ENCODE results near the gene HERC6. TPM values are rescaled to one million over a fixed set of nuclear protein-coding genes. Genes with fewer than 3 reads are reported as not detected.

Gene HERC6
- total RNA-seq, 1 donor from 2014 or later, result 7.3 TPM

GRCh38 chr4:88440146-88440545 is 61.5 kb downstream of the HERC6 start:
- Mint-ChIP-seq H3K27me3 (no peaks in the 10 kb centered on the region), H3K36me3 (ENCODE audit: insufficient read depth) (peaks cover 8% of the 10 kb centered on the region), H3K4me1 (ENCODE audit: low read depth) (no peaks in the 10 kb centered on the region), H3K9me3 (ENCODE audit: low read depth) (peaks cover 9% of the 10 kb centered on the region), H3K27ac (no peak overlapping the region), H3K4me3 (ENCODE audit: low read depth) (no peak overlapping the region)
- TF ChIP-seq CTCF (IDR thresholded peaks at IDR 0.05; ENCODE audit: unreplicated experiment), result no peak
- DNase-seq (ENCODE audit: low spot score, unreplicated experiment), result no peak

- DNase-seq (ENCODE audit: low spot score, unreplicated experiment), result no peak
- no peak overlapping the region for H3K27ac Mint-ChIP-seq
- peaks cover 8% of the 10 kb centered on the region for H3K36me3 Mint-ChIP-seq (ENCODE audit: insufficient read depth)
- no peak for TF ChIP-seq CTCF (IDR thresholded peaks at IDR 0.05; ENCODE audit: unreplicated experiment)
- H3K27me3 Mint-ChIP-seq, result no peaks in the 10 kb centered on the region
- no peak overlapping the region for H3K4me3 Mint-ChIP-seq (ENCODE audit: low read depth)
- H3K9me3 Mint-ChIP-seq (ENCODE audit: low read depth), result peaks cover 9% of the 10 kb centered on the region
- no peaks in the 10 kb centered on the region for H3K4me1 Mint-ChIP-seq (ENCODE audit: low read depth)
Observed at GRCh38 chr4:88441696-88442095, 63.0 kb downstream of the HERC6 start.

GRCh38 chr4:88442689-88443191 is 64.1 kb downstream of the HERC6 start:
- Mint-ChIP-seq H3K4me1 (ENCODE audit: low read depth) (no peaks in the 10 kb centered on the region), H3K36me3 (ENCODE audit: insufficient read depth) (peaks cover 8% of the 10 kb centered on the region), H3K9me3 (ENCODE audit: low read depth) (peaks cover 9% of the 10 kb centered on the region), H3K4me3 (ENCODE audit: low read depth) (no peak overlapping the region), H3K27me3 (no peaks in the 10 kb centered on the region), H3K27ac (no peak overlapping the region)
- DNase-seq (ENCODE audit: low spot score, unreplicated experiment), result no peak
- no peak for TF ChIP-seq CTCF (IDR thresholded peaks at IDR 0.05; ENCODE audit: unreplicated experiment)

- no peak overlapping the region for H3K27ac Mint-ChIP-seq
- peaks cover 8% of the 10 kb centered on the region for H3K36me3 Mint-ChIP-seq (ENCODE audit: insufficient read depth)
- TF ChIP-seq CTCF (IDR thresholded peaks at IDR 0.05; ENCODE audit: unreplicated experiment), result no peak
- peaks cover 9% of the 10 kb centered on the region for H3K9me3 Mint-ChIP-seq (ENCODE audit: low read depth)
- H3K4me3 Mint-ChIP-seq (ENCODE audit: low read depth), result no peak overlapping the region
- no peaks in the 10 kb centered on the region for H3K4me1 Mint-ChIP-seq (ENCODE audit: low read depth)
- H3K27me3 Mint-ChIP-seq, result no peaks in the 10 kb centered on the region
- no peak for DNase-seq (ENCODE audit: low spot score, unreplicated experiment)
Observed at GRCh38 chr4:88443486-88443885, 64.8 kb downstream of the HERC6 start.

- no peaks in the 10 kb centered on the region for H3K4me1 Mint-ChIP-seq (ENCODE audit: low read depth)
- no peak for TF ChIP-seq CTCF (IDR thresholded peaks at IDR 0.05; ENCODE audit: unreplicated experiment)
- H3K4me3 Mint-ChIP-seq (ENCODE audit: low read depth), result no peak overlapping the region
- H3K36me3 Mint-ChIP-seq (ENCODE audit: insufficient read depth), result peaks cover 8% of the 10 kb centered on the region
- no peak overlapping the region for H3K27ac Mint-ChIP-seq
- DNase-seq (ENCODE audit: low spot score, unreplicated experiment), result no peak
- no peaks in the 10 kb centered on the region for H3K27me3 Mint-ChIP-seq
- H3K9me3 Mint-ChIP-seq (ENCODE audit: low read depth), result peaks cover 9% of the 10 kb centered on the region
Observed at GRCh38 chr4:88445252-88445651, 66.6 kb downstream of the HERC6 start.

Measured in progenitor cell of endocrine pancreas (in vitro differentiated cells).